ENCODE measurements around the gene ITGAE. TPM values are rescaled to one million over a fixed set of nuclear protein-coding genes. Genes with fewer than 3 reads are reported as not detected.

Gene ITGAE
- total RNA-seq, 2 donors from 2014 or later, result 9.1 to 12.9 TPM

DNA sequence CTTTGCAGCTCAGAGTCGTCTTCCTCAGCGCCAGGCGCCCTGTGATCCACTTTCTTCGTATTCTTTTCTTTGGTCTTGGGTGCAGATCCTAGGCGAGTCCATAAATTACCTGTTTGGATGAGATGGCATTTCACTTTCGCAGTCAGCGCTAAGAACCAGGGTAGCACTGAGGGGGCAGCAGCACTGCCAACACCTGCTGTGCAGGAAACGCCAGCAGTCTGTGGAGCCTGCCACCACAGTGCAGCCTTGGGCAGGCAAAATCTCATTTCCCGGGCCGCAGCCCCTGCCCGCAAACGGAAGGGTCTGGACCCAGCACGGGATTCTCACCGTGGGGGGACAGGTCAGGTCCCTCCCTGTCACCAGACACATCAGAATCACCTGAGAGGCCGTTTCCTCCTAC lies 12.2 kb upstream of the ITGAE start:
- intact Hi-C loops (cut with DNase I), result no loop called here
- Histone ChIP-seq H3K4me1 (no peaks in the 10 kb centered on the region), H3K27ac (no peak overlapping the region), H3K36me3 (replicated peaks in 1 of 2; ENCODE audit: insufficient read depth in 1 of 2, low read depth in 2 of 2) (peaks cover 7 to 25% of the 10 kb centered on the region in 2 donors), H3K27me3 (no peaks in the 10 kb centered on the region), H3K9me3 (no peaks in the 10 kb centered on the region), H3K4me3 (no peak overlapping the region)
- no peak for ATAC-seq
- DNase-seq, result no peak
- WGBS, 2 donors, result 88 to 93% methylated on average over 15 of the region's 15 CpGs
- TF ChIP-seq, protein P1, sequence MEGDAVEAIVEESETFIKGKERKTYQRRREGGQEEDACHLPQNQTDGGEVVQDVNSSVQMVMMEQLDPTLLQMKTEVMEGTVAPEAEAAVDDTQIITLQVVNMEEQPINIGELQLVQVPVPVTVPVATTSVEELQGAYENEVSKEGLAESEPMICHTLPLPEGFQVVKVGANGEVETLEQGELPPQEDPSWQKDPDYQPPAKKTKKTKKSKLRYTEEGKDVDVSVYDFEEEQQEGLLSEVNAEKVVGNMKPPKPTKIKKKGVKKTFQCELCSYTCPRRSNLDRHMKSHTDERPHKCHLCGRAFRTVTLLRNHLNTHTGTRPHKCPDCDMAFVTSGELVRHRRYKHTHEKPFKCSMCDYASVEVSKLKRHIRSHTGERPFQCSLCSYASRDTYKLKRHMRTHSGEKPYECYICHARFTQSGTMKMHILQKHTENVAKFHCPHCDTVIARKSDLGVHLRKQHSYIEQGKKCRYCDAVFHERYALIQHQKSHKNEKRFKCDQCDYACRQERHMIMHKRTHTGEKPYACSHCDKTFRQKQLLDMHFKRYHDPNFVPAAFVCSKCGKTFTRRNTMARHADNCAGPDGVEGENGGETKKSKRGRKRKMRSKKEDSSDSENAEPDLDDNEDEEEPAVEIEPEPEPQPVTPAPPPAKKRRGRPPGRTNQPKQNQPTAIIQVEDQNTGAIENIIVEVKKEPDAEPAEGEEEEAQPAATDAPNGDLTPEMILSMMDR (IDR thresholded peaks at IDR 0.05), result no peak
- no peak for TF ChIP-seq POLR2A (IDR thresholded peaks at IDR 0.05)

DNA sequence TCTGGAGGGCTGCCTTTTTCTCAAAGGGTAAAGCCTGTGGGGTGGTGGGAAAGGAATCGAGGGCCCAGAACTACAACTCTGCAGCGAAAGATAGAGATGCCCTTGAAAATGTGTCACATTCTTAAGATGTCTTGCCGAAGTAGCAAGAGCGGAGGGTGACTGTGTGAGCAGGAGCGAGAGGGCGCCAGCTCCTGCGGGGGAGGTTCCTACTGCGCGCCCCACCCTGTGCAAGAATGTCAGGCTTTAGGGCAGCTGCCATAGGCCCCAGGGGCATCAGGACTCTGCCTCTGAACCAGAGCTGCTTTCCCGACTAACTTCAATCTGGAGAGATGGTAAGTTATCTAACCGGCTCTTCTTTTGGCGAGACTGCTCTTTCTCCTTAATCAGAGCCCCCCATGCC lies 11.8 kb upstream of the ITGAE start:
- intact Hi-C loops (cut with DNase I), result no loop called here
- no peaks in the 10 kb centered on the region for H3K27me3 ChIP-seq
- DNase-seq (no peak), ATAC-seq (no peak)
- H3K9me3 ChIP-seq, result no peaks in the 10 kb centered on the region
- H3K4me1 ChIP-seq, result no peaks in the 10 kb centered on the region
- peaks cover 7 to 23% of the 10 kb centered on the region in 2 donors for H3K36me3 ChIP-seq (replicated peaks in 1 of 2; ENCODE audit: insufficient read depth in 1 of 2, low read depth in 2 of 2)
- H3K27ac ChIP-seq, result no peak overlapping the region
- WGBS, 2 donors, result 89 to 90% methylated on average over 12 of the region's 12 CpGs
- TF ChIP-seq, protein P1 (IDR thresholded peaks at IDR 0.05), result no peak
- TF ChIP-seq POLR2A (IDR thresholded peaks at IDR 0.05), result no peak
- no peak overlapping the region for H3K4me3 ChIP-seq

DNA sequence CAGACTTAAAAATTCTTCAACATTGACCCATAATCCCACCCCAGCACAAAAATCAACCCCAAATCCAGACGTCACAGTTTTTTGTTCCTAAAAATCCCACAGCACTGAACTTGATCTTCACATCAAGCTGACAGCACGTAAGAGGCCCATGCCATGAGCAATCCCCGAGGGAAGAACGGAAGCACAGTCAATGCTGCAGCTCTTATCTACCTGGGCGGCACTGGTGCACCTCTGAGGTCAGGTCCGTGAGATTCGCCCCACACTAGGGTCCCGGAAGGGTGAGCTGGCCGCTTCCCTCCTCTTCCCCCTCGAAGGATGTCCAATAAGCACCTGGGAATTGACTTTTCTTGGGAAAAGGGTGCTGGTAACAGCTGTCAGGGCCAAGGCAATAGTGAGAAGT lies 11.3 kb upstream of the ITGAE start:
- DNase-seq, result no peak
- no peak overlapping the region for H3K4me3 ChIP-seq
- H3K36me3 ChIP-seq (replicated peaks in 1 of 2; ENCODE audit: insufficient read depth in 1 of 2, low read depth in 2 of 2), result peaks cover 7 to 27% of the 10 kb centered on the region in 2 donors
- TF ChIP-seq POLR2A (IDR thresholded peaks at IDR 0.05), result no peak
- TF ChIP-seq, protein P1 (IDR thresholded peaks at IDR 0.05), result no peak
- H3K27ac ChIP-seq, result no peak overlapping the region
- H3K4me1 ChIP-seq, result no peaks in the 10 kb centered on the region
- ATAC-seq, result no peak
- no peaks in the 10 kb centered on the region for H3K27me3 ChIP-seq
- H3K9me3 ChIP-seq, result no peaks in the 10 kb centered on the region
- intact Hi-C loops (cut with DNase I), result no loop called here
- 74 to 83% methylated on average over 4 to 10 of the region's 10 CpGs for WGBS, 2 donors

DNA sequence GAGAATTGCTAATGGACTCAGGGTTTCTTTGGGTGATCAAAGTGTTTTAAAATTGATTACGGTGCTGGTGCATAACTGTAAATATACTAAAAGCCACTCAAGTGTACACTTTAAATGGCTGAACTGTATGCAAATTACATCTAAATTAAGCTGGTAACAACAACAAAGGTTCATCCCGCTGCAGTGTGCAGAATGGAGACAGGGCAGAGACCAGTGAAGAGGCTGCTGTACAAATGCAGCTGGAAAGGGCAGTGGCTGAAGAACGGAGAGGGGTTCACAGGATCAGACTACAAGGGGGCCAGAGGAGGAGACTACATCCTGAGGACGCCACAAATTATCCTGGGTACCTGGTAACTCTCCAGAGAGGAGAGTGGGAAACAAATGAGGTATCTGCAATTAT lies 9.0 kb upstream of the ITGAE start:
- peaks cover 7 to 20% of the 10 kb centered on the region in 2 donors for H3K36me3 ChIP-seq (replicated peaks in 1 of 2; ENCODE audit: insufficient read depth in 1 of 2, low read depth in 2 of 2)
- H3K4me3 ChIP-seq, result no peak overlapping the region
- TF ChIP-seq, protein P1 (IDR thresholded peaks at IDR 0.05), result no peak
- TF ChIP-seq POLR2A (IDR thresholded peaks at IDR 0.05), result no peak
- DNase-seq (no peak), ATAC-seq (no peak)
- intact Hi-C loops (cut with DNase I), result no loop called here
- no peaks in the 10 kb centered on the region for H3K9me3 ChIP-seq
- no peak overlapping the region for H3K27ac ChIP-seq
- 83 to 89% methylated on average over 4 of the region's 4 CpGs for WGBS, 2 donors
- H3K27me3 ChIP-seq, result no peaks in the 10 kb centered on the region
- no peaks in the 10 kb centered on the region for H3K4me1 ChIP-seq

DNA sequence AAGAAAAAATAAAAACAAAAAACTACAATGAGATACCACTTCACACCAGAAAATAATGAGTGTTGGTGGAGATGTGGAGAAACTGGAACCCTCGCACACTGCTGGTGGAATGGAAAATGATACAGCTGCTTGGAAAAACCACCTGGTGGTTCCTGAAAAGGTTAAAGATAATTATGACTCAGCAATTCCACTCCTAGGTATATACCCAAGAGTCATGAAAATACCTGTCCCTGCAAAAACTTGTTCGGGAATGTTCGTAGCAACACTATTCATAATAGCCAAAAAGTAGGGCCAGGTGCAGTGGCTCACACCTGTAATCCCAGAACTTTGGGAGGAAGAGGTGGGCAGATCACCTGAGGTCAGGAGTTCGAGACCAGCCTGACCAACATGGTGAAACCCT lies 8.1 kb upstream of the ITGAE start:
- WGBS, 2 donors, result 84 to 85% methylated on average over 4 of the region's 4 CpGs
- intact Hi-C loops (cut with DNase I), result no loop called here
- TF ChIP-seq, protein P1 (IDR thresholded peaks at IDR 0.05), result no peak
- no peak for TF ChIP-seq POLR2A (IDR thresholded peaks at IDR 0.05)
- H3K4me1 ChIP-seq, result no peaks in the 10 kb centered on the region
- peaks cover 7 to 19% of the 10 kb centered on the region in 2 donors for H3K36me3 ChIP-seq (replicated peaks in 1 of 2; ENCODE audit: insufficient read depth in 1 of 2, low read depth in 2 of 2)
- no peak overlapping the region for H3K4me3 ChIP-seq
- DNase-seq (no peak), ATAC-seq (no peak)
- H3K27me3 ChIP-seq, result no peaks in the 10 kb centered on the region
- H3K9me3 ChIP-seq, result no peaks in the 10 kb centered on the region
- no peak overlapping the region for H3K27ac ChIP-seq
